ENCODE results near the gene FRS2.

FRS2 gene

GRCh38 chr12:69583203-69583602, 113.0 kb downstream of the FRS2 start:
- TF ChIP-seq TAF1 (IDR thresholded peaks at IDR 0.05; ENCODE audit: borderline replicate concordance, insufficient read depth, low read length) (no peak), POLR2AphosphoS5 (IDR thresholded peaks at IDR 0.05; ENCODE audit: low read depth, low read length) (no peak), SIN3A (IDR thresholded peaks at IDR 0.05; ENCODE audit: borderline replicate concordance, insufficient read depth, low read length) (no peak), FOXP2 (optimal IDR thresholded peaks at IDR 0.05; ENCODE audit: borderline replicate concordance, extremely low read depth, extremely low read length, insufficient read depth) (no peak)
- TF ChIP-seq, protein P1, sequence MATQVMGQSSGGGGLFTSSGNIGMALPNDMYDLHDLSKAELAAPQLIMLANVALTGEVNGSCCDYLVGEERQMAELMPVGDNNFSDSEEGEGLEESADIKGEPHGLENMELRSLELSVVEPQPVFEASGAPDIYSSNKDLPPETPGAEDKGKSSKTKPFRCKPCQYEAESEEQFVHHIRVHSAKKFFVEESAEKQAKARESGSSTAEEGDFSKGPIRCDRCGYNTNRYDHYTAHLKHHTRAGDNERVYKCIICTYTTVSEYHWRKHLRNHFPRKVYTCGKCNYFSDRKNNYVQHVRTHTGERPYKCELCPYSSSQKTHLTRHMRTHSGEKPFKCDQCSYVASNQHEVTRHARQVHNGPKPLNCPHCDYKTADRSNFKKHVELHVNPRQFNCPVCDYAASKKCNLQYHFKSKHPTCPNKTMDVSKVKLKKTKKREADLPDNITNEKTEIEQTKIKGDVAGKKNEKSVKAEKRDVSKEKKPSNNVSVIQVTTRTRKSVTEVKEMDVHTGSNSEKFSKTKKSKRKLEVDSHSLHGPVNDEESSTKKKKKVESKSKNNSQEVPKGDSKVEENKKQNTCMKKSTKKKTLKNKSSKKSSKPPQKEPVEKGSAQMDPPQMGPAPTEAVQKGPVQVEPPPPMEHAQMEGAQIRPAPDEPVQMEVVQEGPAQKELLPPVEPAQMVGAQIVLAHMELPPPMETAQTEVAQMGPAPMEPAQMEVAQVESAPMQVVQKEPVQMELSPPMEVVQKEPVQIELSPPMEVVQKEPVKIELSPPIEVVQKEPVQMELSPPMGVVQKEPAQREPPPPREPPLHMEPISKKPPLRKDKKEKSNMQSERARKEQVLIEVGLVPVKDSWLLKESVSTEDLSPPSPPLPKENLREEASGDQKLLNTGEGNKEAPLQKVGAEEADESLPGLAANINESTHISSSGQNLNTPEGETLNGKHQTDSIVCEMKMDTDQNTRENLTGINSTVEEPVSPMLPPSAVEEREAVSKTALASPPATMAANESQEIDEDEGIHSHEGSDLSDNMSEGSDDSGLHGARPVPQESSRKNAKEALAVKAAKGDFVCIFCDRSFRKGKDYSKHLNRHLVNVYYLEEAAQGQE (IDR thresholded peaks at IDR 0.05; ENCODE audit: insufficient read depth in 1 of 2, low read depth in 2 of 2, low read length in 2 of 2) = no peak

- peak; percentile 98 for TF ChIP-seq TAF1 (IDR thresholded peaks at IDR 0.05; ENCODE audit: borderline replicate concordance, insufficient read depth, low read length)
- peak; percentile 81; the same call in 1 of the 2 replicates for TF ChIP-seq SIN3A (IDR thresholded peaks at IDR 0.05; ENCODE audit: borderline replicate concordance, insufficient read depth, low read length)
- TF ChIP-seq, protein P1 (IDR thresholded peaks at IDR 0.05; ENCODE audit: insufficient read depth in 1 of 2, low read depth in 2 of 2, low read length in 2 of 2) = peak; percentile 9 to 14; a peak in 1 of 4 replicates
- peak; percentile 66 for TF ChIP-seq FOXP2 (optimal IDR thresholded peaks at IDR 0.05; ENCODE audit: borderline replicate concordance, extremely low read depth, extremely low read length, insufficient read depth)
- peak; percentile 98 for TF ChIP-seq POLR2AphosphoS5 (IDR thresholded peaks at IDR 0.05; ENCODE audit: low read depth, low read length)
Observed at GRCh38 chr12:69585189-69586062, 115.2 kb downstream of the FRS2 start, which contains the start of gene CCT2. Gene CCT2, plus strand, starts transcription at chr12:69585459. Its CDS starts 63 bp downstream, at chr12:69585522.

DNA sequence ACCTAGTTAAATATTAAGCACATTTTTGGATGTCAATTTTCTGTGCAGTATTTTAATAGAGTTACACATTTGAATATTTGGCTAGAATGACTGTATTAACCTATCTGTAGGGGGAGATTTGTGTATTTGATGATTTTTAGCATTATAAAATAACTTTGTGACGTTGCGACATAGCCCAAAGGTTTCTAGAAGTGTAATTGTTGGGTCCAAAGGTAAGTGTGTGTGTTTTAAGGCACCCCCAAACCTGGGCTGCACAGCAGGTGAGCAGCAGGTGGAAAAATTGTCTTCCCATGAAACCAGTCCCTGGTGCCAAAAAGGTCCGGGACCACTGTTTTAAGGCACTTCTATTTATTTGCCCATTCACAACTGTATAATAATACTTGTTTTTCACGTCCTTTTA, 118.3 kb downstream of the FRS2 start:
- TF ChIP-seq, protein P1 (IDR thresholded peaks at IDR 0.05; ENCODE audit: insufficient read depth in 1 of 2, low read depth in 2 of 2, low read length in 2 of 2) = no peak
- no peak for TF ChIP-seq POLR2AphosphoS5 (IDR thresholded peaks at IDR 0.05; ENCODE audit: low read depth, low read length)

DNA sequence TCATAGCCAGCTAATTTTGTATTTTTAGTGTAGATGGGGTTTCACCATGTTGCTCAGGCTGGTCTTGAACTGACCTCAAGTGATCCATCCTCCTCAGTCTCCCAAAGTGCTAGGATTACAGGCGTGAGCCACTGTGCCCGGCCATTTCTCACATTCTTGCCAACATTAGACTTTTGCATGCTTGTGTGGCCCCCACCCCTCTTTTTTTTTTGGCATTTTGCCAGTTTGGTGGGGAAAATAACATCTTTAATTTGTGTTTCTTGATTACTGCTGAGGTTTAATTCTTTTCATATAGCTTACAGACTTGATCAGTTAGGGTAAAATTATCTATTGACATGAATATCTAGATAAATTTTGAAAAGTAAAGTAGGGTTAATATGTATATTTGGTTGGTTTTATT, 118.9 kb downstream of the FRS2 start:
- TF ChIP-seq, protein P1 (IDR thresholded peaks at IDR 0.05; ENCODE audit: insufficient read depth in 1 of 2, low read depth in 2 of 2, low read length in 2 of 2) = no peak
- TF ChIP-seq POLR2AphosphoS5 (IDR thresholded peaks at IDR 0.05; ENCODE audit: low read depth, low read length) = no peak
- no peak for TF ChIP-seq SIN3A (IDR thresholded peaks at IDR 0.05; ENCODE audit: borderline replicate concordance, insufficient read depth, low read length)
- no peak for TF ChIP-seq FOXP2 (optimal IDR thresholded peaks at IDR 0.05; ENCODE audit: borderline replicate concordance, extremely low read depth, extremely low read length, insufficient read depth)
- no peak for TF ChIP-seq TAF1 (IDR thresholded peaks at IDR 0.05; ENCODE audit: borderline replicate concordance, insufficient read depth, low read length)

All from PFSK-1 (cell line).